IPS-NIHi11 (cell line): ENCODE results near the gene PRR20A.
"Not testable (repeated sequence)": the region's sequence is repeated elsewhere in the genome, so short reads cannot be mapped to it uniquely, and the experiment has no call there.

ENCODE experiments used
- DNase-seq: peaks from one replicate; pipeline ENCODE4 v3.0.0; 2012; ENCODE audit warnings: mixed read lengths, low spot score

PRR20A gene

DNA sequence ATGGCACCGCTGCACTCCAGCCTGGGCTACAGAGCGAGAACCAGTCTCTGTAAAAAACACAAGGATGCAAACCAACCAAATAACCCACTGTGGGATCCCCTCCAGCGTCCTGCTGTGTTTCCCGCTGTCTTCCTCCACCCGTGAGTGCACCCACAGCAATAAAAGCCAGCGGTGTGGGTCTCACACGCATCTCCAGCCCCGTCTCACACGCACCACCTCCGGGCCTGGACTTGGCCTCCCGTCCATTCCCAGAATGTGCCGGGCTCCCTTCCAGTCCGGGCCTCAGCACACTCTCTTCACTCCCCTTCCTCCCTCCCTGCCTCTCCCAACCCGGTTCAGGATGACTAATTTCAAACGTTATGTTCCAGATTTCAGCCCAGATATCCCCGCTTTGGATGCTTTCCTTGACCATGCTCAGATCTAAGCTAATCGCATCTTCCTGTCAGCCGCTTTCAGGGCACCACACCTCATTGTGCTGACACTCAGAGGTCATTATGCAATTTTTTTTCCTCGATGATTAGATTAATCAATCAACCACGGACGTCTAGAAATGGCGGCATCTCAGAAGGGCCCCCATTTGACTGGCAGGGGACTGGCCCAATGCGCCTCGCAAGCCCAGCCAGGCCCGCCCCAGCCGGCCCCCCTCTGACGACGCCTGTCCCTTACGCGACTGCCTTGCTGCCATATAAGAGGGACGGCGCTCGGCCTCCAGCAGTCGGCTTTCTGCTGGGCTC, at the start of gene PRR20A:
PRR20A (plus strand) TSS at position 684 of the 734 bp plus-strand sequence. CDS start 387 bp downstream, outside the sequence.
- not testable (repeated sequence) for DNase-seq

DNA sequence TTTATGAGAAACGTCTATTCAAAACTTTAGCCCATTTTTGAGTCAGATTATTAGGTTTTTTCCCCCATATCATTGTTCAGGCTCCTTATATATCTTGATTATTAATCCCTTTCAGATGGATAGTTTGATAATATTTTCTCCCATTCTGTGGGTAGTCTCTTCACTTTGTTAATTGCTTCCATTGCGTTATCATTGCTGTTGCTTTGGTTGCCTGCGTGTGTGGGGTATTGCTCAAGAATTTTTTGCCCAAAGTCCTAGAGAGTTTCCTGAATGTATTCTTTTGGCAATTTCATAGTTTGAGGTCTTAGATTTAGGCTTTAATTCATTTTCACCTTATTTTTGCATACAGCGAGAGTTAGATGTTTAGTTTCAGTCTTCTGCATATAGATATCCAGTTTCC, 25.8 kb upstream of the PRR20A start:
- DNase-seq, result no peak

DNA sequence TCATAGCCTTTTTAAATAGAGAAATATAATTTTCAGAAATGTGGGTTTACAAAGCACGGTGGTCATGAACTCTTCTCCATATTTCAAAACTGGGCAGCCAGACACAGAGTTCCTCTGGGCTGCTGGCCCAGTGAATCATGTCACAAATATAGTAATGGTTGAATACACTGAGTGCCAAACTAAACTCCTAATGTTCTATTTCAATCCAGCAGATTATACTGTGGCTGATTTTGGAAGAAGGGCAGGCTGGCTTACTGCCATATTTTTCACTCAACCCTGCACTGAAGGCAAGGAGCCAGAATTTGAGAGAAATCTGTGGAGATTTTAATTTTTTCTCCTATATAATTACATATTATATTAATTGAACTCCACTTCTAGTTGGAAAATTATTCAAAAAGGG, 17.0 kb upstream of the PRR20A start:
- DNase-seq, result no peak

DNA sequence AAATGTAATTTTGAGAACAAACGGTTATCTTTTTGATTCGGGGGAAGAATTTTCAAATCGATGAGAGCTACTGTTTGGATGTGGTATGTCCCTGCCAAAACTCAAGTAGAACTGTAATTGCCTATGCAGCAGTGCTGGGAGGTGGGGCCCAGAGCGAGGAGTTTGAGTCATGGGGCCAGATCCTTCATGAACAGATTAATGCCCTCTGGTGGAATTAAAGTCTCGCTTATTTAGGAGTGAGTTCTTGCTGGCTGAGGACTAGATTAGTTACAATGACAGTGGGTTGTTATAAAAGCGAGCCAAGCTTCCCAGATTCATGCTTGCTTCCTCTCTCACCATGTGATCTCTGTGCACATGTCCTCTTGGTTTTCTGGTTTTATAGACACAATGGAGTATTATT, 11.8 kb upstream of the PRR20A start:
- peak; percentile 5 for DNase-seq

DNA sequence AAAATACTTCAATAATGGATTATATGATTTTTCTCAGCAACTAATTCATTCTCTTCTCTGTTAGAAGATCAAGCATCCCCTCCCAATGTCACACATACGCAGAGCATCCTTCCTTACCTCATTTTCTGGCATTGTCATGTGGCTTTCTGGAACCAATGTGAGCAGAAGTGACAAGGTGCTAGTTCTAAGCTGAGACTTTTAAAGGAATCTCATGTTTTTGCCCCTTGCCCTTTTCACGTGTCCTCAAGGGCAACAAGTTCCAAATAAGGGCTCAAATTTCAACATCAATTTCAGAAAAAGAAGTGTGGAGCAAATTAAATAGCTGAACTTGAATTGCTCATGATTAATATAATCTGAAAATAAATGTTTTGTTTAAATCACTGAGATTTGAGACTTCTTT, 4.6 kb upstream of the PRR20A start:
- no peak for DNase-seq

DNA sequence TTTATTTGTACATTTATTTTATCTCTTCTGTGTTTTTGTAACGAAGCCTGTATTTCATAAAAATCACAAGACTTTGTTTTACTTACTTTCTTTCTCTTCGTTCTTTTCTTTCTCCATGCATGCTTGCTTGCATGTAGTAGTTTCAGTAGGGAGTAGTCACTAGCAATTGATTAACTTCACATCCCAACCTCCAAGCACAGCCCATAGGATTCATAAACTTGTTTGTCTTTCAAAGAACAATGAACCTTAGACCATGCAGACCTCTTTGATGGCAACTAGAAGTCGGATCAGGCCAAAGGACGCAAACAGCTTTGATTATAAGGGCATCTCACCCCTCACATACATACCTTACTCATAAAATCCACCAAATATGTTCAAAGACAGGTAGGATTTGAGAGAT, 3.1 kb upstream of the PRR20A start:
- no peak for DNase-seq

DNA sequence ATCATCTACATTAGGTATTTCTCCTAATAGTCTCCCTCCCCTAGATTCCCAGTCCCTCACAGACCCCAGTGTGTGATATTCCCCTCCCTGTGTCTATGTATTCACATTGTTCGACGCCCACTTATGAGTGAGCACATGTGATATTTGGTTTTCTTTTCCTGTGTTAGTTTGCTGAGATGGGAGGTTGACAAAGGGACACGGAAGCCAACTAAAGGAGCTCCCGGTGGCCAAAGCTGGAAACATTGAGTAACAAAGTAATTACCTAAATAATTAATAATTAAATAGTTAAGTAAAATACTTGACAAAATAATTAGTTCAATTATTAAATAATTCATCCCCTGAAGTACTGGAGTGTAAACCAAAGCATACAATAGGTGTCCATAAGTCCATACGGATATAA, 1.7 kb upstream of the PRR20A start:
- no peak for DNase-seq

DNA sequence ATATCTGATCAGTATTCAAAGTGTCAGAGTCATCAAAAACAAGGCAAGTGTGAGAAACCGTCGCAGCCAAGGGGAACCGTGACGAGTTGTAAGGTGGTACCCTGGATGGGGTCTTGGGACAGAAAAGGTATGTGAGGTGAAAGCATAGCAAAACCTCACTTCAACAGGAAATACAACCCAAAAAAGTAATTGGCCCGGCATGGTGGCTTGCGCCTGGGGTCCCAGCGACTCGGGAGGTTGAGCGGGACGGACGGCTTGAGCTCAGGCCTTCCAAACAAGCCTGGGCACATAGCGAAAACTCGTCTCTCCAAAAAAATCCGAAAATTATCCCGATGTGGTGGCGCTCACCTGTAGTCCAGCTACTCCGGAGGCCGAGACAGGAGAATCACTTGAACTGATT, 937 bp upstream of the PRR20A start:
- not testable (repeated sequence) for DNase-seq

DNA sequence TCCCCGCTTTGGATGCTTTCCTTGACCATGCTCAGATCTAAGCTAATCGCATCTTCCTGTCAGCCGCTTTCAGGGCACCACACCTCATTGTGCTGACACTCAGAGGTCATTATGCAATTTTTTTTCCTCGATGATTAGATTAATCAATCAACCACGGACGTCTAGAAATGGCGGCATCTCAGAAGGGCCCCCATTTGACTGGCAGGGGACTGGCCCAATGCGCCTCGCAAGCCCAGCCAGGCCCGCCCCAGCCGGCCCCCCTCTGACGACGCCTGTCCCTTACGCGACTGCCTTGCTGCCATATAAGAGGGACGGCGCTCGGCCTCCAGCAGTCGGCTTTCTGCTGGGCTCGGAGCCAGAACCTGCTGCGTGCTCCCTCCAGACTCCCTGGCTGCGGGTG, 6.5 kb downstream of the PRR20A start, which contains the start of gene PRR20B:
PRR20B (plus strand) TSS at position 301 of the 400 bp plus-strand sequence. CDS start 387 bp downstream, outside the sequence.
- DNase-seq, result not testable (repeated sequence)

DNA sequence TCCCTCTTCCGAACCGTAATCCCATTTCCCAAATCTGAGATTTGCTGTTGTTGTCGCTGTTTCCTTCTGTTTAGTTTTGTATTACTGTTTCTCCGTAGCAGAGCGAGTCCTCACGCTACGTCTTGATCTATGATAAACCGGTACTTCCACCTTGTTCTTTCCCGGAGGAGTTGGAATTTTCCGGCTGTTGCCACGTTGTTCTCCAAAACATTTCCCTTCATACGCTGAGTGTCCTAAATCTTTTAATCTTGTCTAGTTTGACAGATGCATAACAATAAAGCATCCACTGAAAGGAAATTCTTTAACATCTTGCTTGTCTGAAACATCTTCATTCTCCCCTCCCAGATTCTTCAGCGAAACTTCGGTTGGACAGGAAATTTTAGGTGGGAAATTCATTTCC, 7.4 kb downstream of the PRR20A start:
- DNase-seq, result not testable (repeated sequence)

DNA sequence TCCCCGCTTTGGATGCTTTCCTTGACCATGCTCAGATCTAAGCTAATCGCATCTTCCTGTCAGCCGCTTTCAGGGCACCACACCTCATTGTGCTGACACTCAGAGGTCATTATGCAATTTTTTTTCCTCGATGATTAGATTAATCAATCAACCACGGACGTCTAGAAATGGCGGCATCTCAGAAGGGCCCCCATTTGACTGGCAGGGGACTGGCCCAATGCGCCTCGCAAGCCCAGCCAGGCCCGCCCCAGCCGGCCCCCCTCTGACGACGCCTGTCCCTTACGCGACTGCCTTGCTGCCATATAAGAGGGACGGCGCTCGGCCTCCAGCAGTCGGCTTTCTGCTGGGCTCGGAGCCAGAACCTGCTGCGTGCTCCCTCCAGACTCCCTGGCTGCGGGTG, 13.0 kb downstream of the PRR20A start, which contains the start of gene PRR20C:
PRR20C (plus strand) TSS at position 301 of the 400 bp plus-strand sequence. CDS start 387 bp downstream, outside the sequence.
- DNase-seq, result not testable (repeated sequence)

DNA sequence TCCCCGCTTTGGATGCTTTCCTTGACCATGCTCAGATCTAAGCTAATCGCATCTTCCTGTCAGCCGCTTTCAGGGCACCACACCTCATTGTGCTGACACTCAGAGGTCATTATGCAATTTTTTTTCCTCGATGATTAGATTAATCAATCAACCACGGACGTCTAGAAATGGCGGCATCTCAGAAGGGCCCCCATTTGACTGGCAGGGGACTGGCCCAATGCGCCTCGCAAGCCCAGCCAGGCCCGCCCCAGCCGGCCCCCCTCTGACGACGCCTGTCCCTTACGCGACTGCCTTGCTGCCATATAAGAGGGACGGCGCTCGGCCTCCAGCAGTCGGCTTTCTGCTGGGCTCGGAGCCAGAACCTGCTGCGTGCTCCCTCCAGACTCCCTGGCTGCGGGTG, 19.6 kb downstream of the PRR20A start, which contains the start of gene PRR20D:
PRR20D (plus strand) TSS at position 301 of the 400 bp plus-strand sequence. CDS start 387 bp downstream, outside the sequence.
- not testable (repeated sequence) for DNase-seq

DNA sequence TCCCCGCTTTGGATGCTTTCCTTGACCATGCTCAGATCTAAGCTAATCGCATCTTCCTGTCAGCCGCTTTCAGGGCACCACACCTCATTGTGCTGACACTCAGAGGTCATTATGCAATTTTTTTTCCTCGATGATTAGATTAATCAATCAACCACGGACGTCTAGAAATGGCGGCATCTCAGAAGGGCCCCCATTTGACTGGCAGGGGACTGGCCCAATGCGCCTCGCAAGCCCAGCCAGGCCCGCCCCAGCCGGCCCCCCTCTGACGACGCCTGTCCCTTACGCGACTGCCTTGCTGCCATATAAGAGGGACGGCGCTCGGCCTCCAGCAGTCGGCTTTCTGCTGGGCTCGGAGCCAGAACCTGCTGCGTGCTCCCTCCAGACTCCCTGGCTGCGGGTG, 26.2 kb downstream of the PRR20A start, which contains the start of gene PRR20E:
PRR20E (plus strand) TSS at position 301 of the 400 bp plus-strand sequence. CDS start 387 bp downstream, outside the sequence.
- not testable (repeated sequence) for DNase-seq

DNA sequence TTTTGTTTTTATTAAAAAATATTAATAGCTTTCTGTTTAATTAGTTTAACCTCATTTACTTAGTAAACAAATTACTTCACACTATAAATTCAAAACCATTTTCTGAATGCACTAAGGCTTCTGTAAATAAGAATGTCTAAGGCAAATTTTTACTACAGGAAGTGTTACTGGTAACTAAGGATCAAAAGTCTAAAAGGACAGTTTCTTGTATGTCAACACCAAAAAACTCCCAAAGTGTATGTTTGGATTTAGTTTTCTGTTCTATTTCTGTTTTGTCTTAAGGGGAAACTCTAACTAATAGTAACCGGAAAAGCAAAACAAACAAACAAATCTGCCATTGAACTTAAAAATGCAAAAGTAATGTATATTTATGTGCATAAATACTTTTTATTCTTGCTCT, 50.9 kb downstream of the PRR20A start:
- no peak for DNase-seq
